Measurements from ENCODE around the gene AUNIP.

Gene AUNIP

GRCh38 chr1:25798666-25799351, 60.4 kb downstream of the AUNIP start:
- DNase-seq (ENCODE audit: low read depth, low spot score) = no peak
- in situ Hi-C loops (cut with HindIII; ENCODE audit: low sequenced_read_pairs) = no loop called here

DNA sequence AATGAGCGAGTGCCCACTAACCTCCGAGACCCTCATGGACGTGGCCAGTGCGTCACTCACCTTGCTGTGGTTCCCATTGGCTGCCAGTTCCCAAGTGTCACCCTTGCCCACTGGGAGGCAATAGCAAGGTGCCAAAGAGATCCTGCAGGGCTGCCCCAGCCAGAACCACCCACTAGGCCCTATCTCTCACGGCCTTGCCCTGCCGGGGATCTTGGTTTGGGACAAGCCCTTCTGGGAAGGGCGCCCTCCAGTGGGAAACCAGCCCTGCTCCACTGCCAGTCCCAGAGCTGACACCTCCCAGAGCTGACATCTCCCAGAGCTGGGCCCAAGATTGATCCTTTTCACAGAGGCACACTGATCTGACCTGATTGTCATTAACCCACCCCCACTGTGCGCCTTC, 61.3 kb downstream of the AUNIP start:
- no peak overlapping the region for H3K4me3 ChIP-seq (ENCODE audit: low read depth, low read length)
- no peak for DNase-seq (ENCODE audit: low read depth, low spot score)
- in situ Hi-C loops (cut with HindIII; ENCODE audit: low sequenced_read_pairs) = no loop called here
- peak; percentile 59 for TF ChIP-seq CTCF (IDR thresholded peaks at IDR 0.05; ENCODE audit: low read depth, low read length)

More at GRCh38 chr1:25798666-25799351, 60.4 kb downstream of the AUNIP start:
- TF ChIP-seq CTCF (IDR thresholded peaks at IDR 0.05; ENCODE audit: low read depth, low read length) = no peak
- no peak overlapping the region for H3K4me3 ChIP-seq (ENCODE audit: low read depth, low read length)

DNA sequence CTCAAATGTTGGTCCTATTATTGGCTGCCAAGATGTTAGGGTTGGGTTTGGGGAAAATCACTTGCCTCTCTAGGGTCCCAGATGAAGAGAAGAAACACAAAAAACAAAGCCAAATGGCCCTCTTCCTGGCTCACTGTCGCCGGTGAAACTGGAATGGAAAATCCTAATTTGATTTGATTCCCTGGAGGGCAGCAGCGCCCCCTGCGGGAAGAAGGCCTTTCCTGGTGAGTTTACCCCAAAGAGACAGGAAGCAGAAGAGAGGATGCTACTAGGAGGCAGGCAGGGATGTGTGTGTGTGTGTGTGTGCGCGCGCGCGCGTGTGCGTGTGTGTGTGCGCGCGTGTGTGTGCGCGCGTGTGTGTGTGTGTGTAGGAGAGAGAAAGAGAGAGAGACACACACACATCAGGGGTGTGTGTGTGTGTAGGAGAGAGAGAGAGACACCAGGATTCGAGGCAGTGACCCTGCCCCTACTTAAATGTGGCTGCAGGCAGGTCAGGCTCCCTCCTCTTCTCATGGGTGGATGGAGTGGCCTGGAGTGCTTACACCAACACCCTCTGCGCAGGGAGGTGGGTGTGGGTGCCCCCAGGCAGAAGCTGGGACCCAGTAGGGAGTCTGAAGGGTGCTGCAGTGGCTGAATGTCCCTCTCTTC, 62.3 kb downstream of the AUNIP start:
- peak; percentile 72 for DNase-seq (ENCODE audit: low read depth, low spot score)
- peak; percentile 86 for TF ChIP-seq CTCF (IDR thresholded peaks at IDR 0.05; ENCODE audit: low read depth, low read length)
- in situ Hi-C loops (cut with HindIII; ENCODE audit: low sequenced_read_pairs) = no loop called here
- no peak overlapping the region for H3K4me3 ChIP-seq (ENCODE audit: low read depth, low read length)

DNA sequence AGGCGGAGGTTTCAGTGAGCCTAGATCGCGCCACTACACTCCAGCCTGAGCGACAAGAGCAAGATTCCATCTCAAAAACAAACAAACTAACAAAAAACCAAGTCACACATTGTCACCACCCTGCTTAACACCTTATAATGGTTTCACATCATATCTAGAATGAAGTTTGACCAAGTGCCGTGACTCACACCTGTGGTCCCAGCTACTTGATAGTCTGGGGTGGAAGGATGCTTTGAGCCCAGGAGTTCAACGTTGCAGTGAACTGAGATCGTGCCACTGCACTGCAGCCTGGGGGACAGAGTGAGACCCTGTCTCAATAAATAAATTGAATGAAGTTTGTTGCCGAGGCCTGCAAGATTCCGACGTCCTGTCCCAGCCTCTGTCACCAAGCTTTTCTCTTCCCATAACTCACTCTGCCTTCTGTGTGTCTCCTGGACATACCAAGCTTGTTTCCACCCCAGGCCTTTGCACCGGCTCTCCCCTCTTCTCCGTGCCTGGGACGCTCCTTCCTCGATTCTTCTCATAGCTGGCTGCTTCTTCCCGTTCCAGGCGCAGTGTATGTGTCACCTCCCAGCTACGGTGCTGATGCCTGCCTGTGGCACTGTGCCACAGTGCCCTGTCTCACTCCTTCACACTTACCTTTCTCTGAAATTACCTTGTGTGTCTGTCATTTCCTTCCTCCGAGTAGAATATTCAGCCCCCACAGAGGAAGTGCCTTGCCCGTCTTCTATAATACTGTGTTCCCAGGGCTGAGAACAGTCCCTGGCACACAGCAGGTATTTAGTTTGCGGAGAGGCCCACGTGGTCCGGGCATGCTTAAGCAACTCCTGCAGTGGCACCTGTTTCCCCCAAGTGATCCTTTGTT, 63.1 kb downstream of the AUNIP start:
- in situ Hi-C loops (cut with HindIII; ENCODE audit: low sequenced_read_pairs) = no loop called here
- TF ChIP-seq CTCF (IDR thresholded peaks at IDR 0.05; ENCODE audit: low read depth, low read length) = no peak
- no peak overlapping the region for H3K4me3 ChIP-seq (ENCODE audit: low read depth, low read length)
- DNase-seq (ENCODE audit: low read depth, low spot score) = no peak

GRCh38 chr1:25795211-25795610, 64.0 kb downstream of the AUNIP start:
- in situ Hi-C loops (cut with HindIII; ENCODE audit: low sequenced_read_pairs) = no loop called here
- no peak overlapping the region for H3K4me3 ChIP-seq (ENCODE audit: low read depth, low read length)
- no peak for TF ChIP-seq CTCF (IDR thresholded peaks at IDR 0.05; ENCODE audit: low read depth, low read length)
- no peak for DNase-seq (ENCODE audit: low read depth, low spot score)

- in situ Hi-C loops (cut with HindIII; ENCODE audit: low sequenced_read_pairs) = no loop called here
- DNase-seq (ENCODE audit: low read depth, low spot score) = no peak
- no peak for TF ChIP-seq CTCF (IDR thresholded peaks at IDR 0.05; ENCODE audit: low read depth, low read length)
- no peak overlapping the region for H3K4me3 ChIP-seq (ENCODE audit: low read depth, low read length)
Observed at GRCh38 chr1:25794325-25794724, 64.9 kb downstream of the AUNIP start.
